ENCODE data around the gene BICDL2. TPM values are rescaled to one million over a fixed set of nuclear protein-coding genes. Genes with fewer than 3 reads are reported as not detected.

BICDL2 gene
- total and polyA plus RNA-seq, 9 of the 15 experiments (the other 6 are each of a cell fraction or from before 2014, with no cell fraction given), result 0.09 to 0.28 (median 0.09) TPM; not detected in 6

- TF ChIP-seq, protein P1, sequence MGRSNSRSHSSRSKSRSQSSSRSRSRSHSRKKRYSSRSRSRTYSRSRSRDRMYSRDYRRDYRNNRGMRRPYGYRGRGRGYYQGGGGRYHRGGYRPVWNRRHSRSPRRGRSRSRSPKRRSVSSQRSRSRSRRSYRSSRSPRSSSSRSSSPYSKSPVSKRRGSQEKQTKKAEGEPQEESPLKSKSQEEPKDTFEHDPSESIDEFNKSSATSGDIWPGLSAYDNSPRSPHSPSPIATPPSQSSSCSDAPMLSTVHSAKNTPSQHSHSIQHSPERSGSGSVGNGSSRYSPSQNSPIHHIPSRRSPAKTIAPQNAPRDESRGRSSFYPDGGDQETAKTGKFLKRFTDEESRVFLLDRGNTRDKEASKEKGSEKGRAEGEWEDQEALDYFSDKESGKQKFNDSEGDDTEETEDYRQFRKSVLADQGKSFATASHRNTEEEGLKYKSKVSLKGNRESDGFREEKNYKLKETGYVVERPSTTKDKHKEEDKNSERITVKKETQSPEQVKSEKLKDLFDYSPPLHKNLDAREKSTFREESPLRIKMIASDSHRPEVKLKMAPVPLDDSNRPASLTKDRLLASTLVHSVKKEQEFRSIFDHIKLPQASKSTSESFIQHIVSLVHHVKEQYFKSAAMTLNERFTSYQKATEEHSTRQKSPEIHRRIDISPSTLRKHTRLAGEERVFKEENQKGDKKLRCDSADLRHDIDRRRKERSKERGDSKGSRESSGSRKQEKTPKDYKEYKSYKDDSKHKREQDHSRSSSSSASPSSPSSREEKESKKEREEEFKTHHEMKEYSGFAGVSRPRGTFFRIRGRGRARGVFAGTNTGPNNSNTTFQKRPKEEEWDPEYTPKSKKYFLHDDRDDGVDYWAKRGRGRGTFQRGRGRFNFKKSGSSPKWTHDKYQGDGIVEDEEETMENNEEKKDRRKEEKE (IDR thresholded peaks at IDR 0.05; ENCODE audit: borderline replicate concordance in 1 of 2, control insufficient read depth in 1 of 2, low read depth in 2 of 2, low read length in 1 of 2), result no peak
- no peak for TF ChIP-seq TARDBP (IDR thresholded peaks at IDR 0.05)
- TF ChIP-seq, protein P2, sequence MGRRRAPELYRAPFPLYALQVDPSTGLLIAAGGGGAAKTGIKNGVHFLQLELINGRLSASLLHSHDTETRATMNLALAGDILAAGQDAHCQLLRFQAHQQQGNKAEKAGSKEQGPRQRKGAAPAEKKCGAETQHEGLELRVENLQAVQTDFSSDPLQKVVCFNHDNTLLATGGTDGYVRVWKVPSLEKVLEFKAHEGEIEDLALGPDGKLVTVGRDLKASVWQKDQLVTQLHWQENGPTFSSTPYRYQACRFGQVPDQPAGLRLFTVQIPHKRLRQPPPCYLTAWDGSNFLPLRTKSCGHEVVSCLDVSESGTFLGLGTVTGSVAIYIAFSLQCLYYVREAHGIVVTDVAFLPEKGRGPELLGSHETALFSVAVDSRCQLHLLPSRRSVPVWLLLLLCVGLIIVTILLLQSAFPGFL (CRISPR knock-in tag; IDR thresholded peaks at IDR 0.05), result no peak
These were observed 9.9 kb downstream of the BICDL2 start (continued) for GRCh38 chr16:3026609-3027488.

DNA sequence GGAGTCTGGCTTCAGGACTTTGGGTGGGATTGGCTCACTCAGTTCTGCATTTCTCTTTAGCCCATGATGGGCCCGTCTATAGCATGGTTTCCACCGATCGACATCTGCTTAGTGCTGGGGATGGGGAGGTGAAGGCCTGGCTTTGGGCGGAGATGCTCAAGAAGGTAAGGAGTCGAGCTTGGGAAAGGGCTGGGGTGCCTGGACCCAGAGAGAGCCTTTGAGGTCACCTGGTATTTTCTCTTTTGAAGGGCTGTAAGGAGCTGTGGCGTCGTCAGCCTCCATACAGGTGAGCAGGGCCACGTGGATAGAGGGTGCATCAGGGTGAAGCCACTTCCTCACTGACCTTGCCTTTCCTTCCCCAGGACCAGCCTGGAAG, 10.8 kb downstream of the BICDL2 start:
- no peak overlapping the region for H3K9ac ChIP-seq (ENCODE audit: insufficient read depth in 1 of 2, low read depth in 2 of 2, low read length in 2 of 2)
- POLR2A ChIA-PET, result interaction anchor here (1.4 kb wide), 1 partner anchor 9 kb away, joined by 7 read pairs; no protein-coding TSS in a partner anchor
- H3K9me3 ChIP-seq (replicated peaks; ENCODE audit: control insufficient read depth, insufficient read depth, low read depth, low read length), result no peaks in the 10 kb centered on the region
- peaks cover 10 to 22% of the 10 kb centered on the region in 2 experiments; a peak in 4 of 5 replicates for H3K27me3 ChIP-seq (ENCODE audit: control insufficient read depth in 2 of 2, insufficient read depth in 2 of 2, low read length in 2 of 2)
- H3K4me3 ChIP-seq, result no peak overlapping the region
- H3K79me2 ChIP-seq (ENCODE audit: control insufficient read depth, insufficient read depth, low read length), result peaks cover 34% of the 10 kb centered on the region
- no peak overlapping the region for H2AFZ ChIP-seq (ENCODE audit: low read depth, low read length)
- ATAC-seq (no peak), FAIRE-seq (no peak), DNase-seq (ENCODE audit: extremely low read depth in 1 of 4, low spot score in 3 of 4) (no peak)
- BruUV-seq (replicated peaks), result no TSS peak
- no peak overlapping the region for H3K4me2 ChIP-seq (ENCODE audit: insufficient read depth, low read length)
- in situ Hi-C loops (cut with MboI) (no loop called here), intact Hi-C loops (cut with micrococcal nuclease) (loop anchor here (10.0 kb wide), 1 partner anchor 61 kb away; the partner anchor contains the start of genes KREMEN2 and PAQR4)
- peaks cover 39% of the 10 kb centered on the region; the same call in 2 of the 3 replicates for H3K36me3 ChIP-seq (ENCODE audit: control insufficient read depth, insufficient read depth, low read length)
- H3K4me1 ChIP-seq (replicated peaks in 1 of 2; ENCODE audit: control insufficient read depth in 2 of 2, insufficient read depth in 2 of 2, low read length in 2 of 2), result peaks cover 35 to 89% of the 10 kb centered on the region in 2 experiments
- H3K9me1 ChIP-seq (ENCODE audit: control insufficient read depth, insufficient read depth, low read length), result peaks cover 2% of the 10 kb centered on the region
- TF ChIP-seq RBM14 (IDR thresholded peaks at IDR 0.05; ENCODE audit: borderline replicate concordance, insufficient read depth, low read depth, low read length), result no peak
- no peak for TF ChIP-seq RNF2 (IDR thresholded peaks at IDR 0.05)
- no peak for TF ChIP-seq ZFPM2 (CRISPR knock-in tag; IDR thresholded peaks at IDR 0.05)
- no peak for TF ChIP-seq TOE1 (IDR thresholded peaks at IDR 0.05; ENCODE audit: borderline replicate concordance)
- no peak for TF ChIP-seq TOE1 (CRISPR knock-in tag; IDR thresholded peaks at IDR 0.05; ENCODE audit: borderline replicate concordance, low read depth)
- TF ChIP-seq BCL6 (CRISPR knock-in tag; IDR thresholded peaks at IDR 0.05), result no peak
- no peak for TF ChIP-seq NONO (IDR thresholded peaks at IDR 0.05; ENCODE audit: low read depth in 2 of 2, low read length in 1 of 2)
- no peak for TF ChIP-seq DPF2 (IDR thresholded peaks at IDR 0.05)
- TF ChIP-seq DACH1 (IDR thresholded peaks at IDR 0.05; ENCODE audit: partially characterized antibody), result no peak
- H4K20me1 ChIP-seq (replicated peaks; ENCODE audit: control insufficient read depth, insufficient read depth, low read length), result peaks cover 23% of the 10 kb centered on the region
- 91% methylated on average over 8 of the region's 8 CpGs for WGBS (ENCODE audit: insufficient coverage, low coverage, missing lambda C conversion rate)
- CTCF ChIA-PET (ENCODE audit: low intra/inter-chr PET ratio), result no interaction called here
- no peak overlapping the region for H3K27ac ChIP-seq (ENCODE audit: extremely low read depth, low read depth, low read length)

Measured in K562 (cell line).